Testis (tissue), 2 donors: Measurements from ENCODE around the gene RPS10.

Experiments used
- CTCF ChIP-seq, 3 experiments: fragments of 450-650 bp in 2 of 3; fragments of 200-600 bp in 1 of 3; sonication (generic) in 1 of 3; IDR thresholded peaks; one replicate each; pipeline ENCODE4 v1.5.1; 2016 to 2019; ENCODE audit warnings: antibody characterized with exemption in 3 of 3, mild to moderate bottlenecking in 2 of 3, moderate library complexity in 1 of 3
- POLR2A ChIP-seq: fragments of 450-650 bp; IDR thresholded peaks from one replicate; pipeline ENCODE4 v1.6.1; 2017; ENCODE audit warnings: antibody characterized with exemption, mild to moderate bottlenecking, moderate library complexity

DNA sequence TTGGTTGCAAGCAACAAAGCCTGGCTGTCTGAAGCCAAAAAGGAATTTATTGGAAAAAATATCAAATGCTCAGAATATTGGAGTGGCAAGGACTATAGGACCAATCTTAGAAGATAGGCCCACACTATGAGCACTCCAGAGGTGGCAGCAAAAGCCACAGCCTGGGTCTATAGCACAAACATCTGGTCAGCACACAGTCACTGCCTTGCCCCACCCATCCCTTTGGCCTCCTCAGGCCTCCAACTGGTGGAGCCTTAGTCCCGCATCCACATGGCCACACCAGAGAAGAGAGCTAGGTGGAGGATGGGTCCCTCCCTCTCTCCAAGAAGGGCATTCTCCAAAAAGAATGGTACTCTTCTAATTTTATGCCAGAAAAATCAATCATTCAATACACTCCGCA lies 47.4 kb downstream of the RPS10 start:
- no peak for TF ChIP-seq CTCF (IDR thresholded peaks at IDR 0.05)
- no peak for TF ChIP-seq POLR2A
